GM20000 (cell line): Measurements from ENCODE around the gene SMIM11.

Experiments
- DNase-seq: peaks from one replicate; pipeline ENCODE4 v3.0.0; 2012; ENCODE audit warnings: low spot score
- CTCF ChIP-seq: IDR thresholded peaks from 2 replicates; pipeline ENCODE4 v1.5.1; 2012; ENCODE audit warnings: mild to moderate bottlenecking, control low read depth; ENCODE audit errors: extremely low read depth, missing control alignments

Gene SMIM11

GRCh38 chr21:34336756-34337391 is 38.4 kb upstream of the SMIM11 start:
- no peak for TF ChIP-seq CTCF
- no peak for DNase-seq

- TF ChIP-seq CTCF, result no peak
- DNase-seq, result no peak
Observed at GRCh38 chr21:34337741-34338140, 37.6 kb upstream of the SMIM11 start.

- TF ChIP-seq CTCF, result no peak
- no peak for DNase-seq
Observed at GRCh38 chr21:34338226-34338625, 37.1 kb upstream of the SMIM11 start.

GRCh38 chr21:34340061-34340460 is 35.2 kb upstream of the SMIM11 start:
- TF ChIP-seq CTCF, result no peak
- no peak for DNase-seq

GRCh38 chr21:34342476-34342875 is 32.8 kb upstream of the SMIM11 start:
- no peak for DNase-seq
- no peak for TF ChIP-seq CTCF

GRCh38 chr21:34343347-34343746 is 32.0 kb upstream of the SMIM11 start:
- TF ChIP-seq CTCF, result no peak
- no peak for DNase-seq

- no peak for DNase-seq
Observed at GRCh38 chr21:34343838-34344381, 31.4 kb upstream of the SMIM11 start.

More at GRCh38 chr21:34343838-34344381, 31.4 kb upstream of the SMIM11 start:
- TF ChIP-seq CTCF, result no peak
